Measurements from ENCODE around the gene PRSS33.

DNA sequence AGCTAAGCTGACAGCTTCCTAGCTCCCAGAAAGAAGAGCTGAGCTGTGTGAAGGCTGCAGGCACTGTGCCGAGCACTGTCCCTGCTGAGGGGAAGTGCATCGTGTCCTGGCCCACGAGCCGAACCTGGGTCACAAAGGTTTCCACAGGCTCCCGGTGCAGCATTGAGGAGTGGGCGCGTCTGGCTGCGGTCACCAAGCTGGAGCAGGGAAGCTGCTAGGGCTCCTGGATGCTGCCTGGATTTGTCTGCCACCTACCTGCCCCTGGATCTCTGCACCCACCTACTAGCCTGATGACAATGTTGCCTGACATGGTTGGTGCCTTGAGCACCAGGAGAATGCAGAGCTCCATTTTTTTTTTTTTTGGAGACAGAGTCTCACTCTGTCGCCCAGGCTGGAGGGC lies 41.4 kb downstream of the PRSS33 start:
- TF ChIP-seq, protein P1, sequence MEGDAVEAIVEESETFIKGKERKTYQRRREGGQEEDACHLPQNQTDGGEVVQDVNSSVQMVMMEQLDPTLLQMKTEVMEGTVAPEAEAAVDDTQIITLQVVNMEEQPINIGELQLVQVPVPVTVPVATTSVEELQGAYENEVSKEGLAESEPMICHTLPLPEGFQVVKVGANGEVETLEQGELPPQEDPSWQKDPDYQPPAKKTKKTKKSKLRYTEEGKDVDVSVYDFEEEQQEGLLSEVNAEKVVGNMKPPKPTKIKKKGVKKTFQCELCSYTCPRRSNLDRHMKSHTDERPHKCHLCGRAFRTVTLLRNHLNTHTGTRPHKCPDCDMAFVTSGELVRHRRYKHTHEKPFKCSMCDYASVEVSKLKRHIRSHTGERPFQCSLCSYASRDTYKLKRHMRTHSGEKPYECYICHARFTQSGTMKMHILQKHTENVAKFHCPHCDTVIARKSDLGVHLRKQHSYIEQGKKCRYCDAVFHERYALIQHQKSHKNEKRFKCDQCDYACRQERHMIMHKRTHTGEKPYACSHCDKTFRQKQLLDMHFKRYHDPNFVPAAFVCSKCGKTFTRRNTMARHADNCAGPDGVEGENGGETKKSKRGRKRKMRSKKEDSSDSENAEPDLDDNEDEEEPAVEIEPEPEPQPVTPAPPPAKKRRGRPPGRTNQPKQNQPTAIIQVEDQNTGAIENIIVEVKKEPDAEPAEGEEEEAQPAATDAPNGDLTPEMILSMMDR (IDR thresholded peaks at IDR 0.05; ENCODE audit: insufficient read depth, low read length, poor library complexity, severe bottlenecking): no peak
- TF ChIP-seq EZH2phosphoT487 (conservative IDR thresholded peaks at IDR 0.05; ENCODE audit: low read length): no peak

Data from SU-DHL-6 (cell line).